Uterus (tissue), 4 donors: ENCODE measurements around the gene RNF17. TPM values are rescaled to one million over a fixed set of nuclear protein-coding genes. Genes with fewer than 3 reads are reported as not detected.

Experiments
- DNase-seq, 2 donors: peaks; one replicate each; pipeline ENCODE4 v3.0.0-alpha.2; 2019 to 2020
- H3K27ac ChIP-seq, 2 donors: fragments of 200-600 bp; sonication (generic); 1 replicate in 1 of 2; 2 replicates in 1 of 2; pipeline ENCODE4 v1.5.1; 2016 to 2018
- H3K27me3 ChIP-seq, 2 donors: fragments of 200-600 bp; sonication (generic); one replicate each; pipeline ENCODE4 v1.5.1; 2018 to 2019; ENCODE audit warnings: control low read depth in 1 of 2
- H3K36me3 ChIP-seq, 2 donors: fragments of 200-600 bp; sonication (generic); one replicate each; pipeline ENCODE4 v1.5.1; 2019; ENCODE audit warnings: control low read depth in 1 of 2
- H3K4me1 ChIP-seq, 2 donors: fragments of 200-600 bp; sonication (generic); one replicate each; pipeline ENCODE4 v1.5.1; 2018 to 2019; ENCODE audit warnings: control low read depth in 1 of 2
- H3K4me3 ChIP-seq, 2 donors: fragments of 200-600 bp; sonication (generic); 1 replicate in 1 of 2; 2 replicates in 1 of 2; pipeline ENCODE4 v1.5.1; 2018 to 2019; ENCODE audit warnings: mild to moderate bottlenecking in 1 of 2
- H3K9me3 ChIP-seq, 2 donors: fragments of 200-600 bp; sonication (generic); one replicate each; pipeline ENCODE4 v1.5.1; 2019; ENCODE audit warnings: control low read depth in 1 of 2
- POLR2A ChIP-seq, 2 donors: fragments of 450-650 bp; IDR thresholded peaks; one replicate each; pipeline ENCODE4 v1.6.1; 2016; ENCODE audit warnings: antibody characterized with exemption in 2 of 2, mild to moderate bottlenecking in 1 of 2, moderate library complexity in 1 of 2
- intact Hi-C: fragments of 100-400 bp; cut with DNase I; formaldehyde crosslinking; loops from one replicate; pipeline ENCODE4 v1.15.1; 2023; ENCODE audit warnings: low total_unique reads
- total RNA-seq, 4 donors: library from RNA; depleted of rRNA in 3 of 4; stranded (reverse); fragments of >200 nt in 3 of 4; gene quantifications; one replicate each; pipeline versions ENCODE4 v1.1.0 to v1.2.4, GENCODE V29; 2014 to 2023
- TF ChIP-seq, protein P1 (sequence below), 4 experiments: fragments of 200-600 bp in 2 of 4; fragments of 450-650 bp in 2 of 4; sonication (generic) in 2 of 4; IDR thresholded peaks; one replicate each; pipeline ENCODE4 v1.5.1; 2016 to 2019; ENCODE audit warnings: antibody characterized with exemption in 4 of 4, mild to moderate bottlenecking in 2 of 4, moderate library complexity in 1 of 4
- donor health status: DM: yes; HTN: yes; CAD: no.

RNF17 gene
- total RNA-seq, 4 donors from 2014 or later: 0.28 to 0.49 TPM; not detected in 2

GRCh38 chr13:24890256-24890655 is 126.3 kb downstream of the RNF17 start:
- intact Hi-C loops: no loop called here
- DNase-seq: no peak
- no peaks in the 10 kb centered on the region for H3K4me1 ChIP-seq
- H3K36me3 ChIP-seq: no peaks in the 10 kb centered on the region
- no peak for TF ChIP-seq POLR2A (IDR thresholded peaks at IDR 0.05)
- TF ChIP-seq, protein P1, sequence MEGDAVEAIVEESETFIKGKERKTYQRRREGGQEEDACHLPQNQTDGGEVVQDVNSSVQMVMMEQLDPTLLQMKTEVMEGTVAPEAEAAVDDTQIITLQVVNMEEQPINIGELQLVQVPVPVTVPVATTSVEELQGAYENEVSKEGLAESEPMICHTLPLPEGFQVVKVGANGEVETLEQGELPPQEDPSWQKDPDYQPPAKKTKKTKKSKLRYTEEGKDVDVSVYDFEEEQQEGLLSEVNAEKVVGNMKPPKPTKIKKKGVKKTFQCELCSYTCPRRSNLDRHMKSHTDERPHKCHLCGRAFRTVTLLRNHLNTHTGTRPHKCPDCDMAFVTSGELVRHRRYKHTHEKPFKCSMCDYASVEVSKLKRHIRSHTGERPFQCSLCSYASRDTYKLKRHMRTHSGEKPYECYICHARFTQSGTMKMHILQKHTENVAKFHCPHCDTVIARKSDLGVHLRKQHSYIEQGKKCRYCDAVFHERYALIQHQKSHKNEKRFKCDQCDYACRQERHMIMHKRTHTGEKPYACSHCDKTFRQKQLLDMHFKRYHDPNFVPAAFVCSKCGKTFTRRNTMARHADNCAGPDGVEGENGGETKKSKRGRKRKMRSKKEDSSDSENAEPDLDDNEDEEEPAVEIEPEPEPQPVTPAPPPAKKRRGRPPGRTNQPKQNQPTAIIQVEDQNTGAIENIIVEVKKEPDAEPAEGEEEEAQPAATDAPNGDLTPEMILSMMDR (IDR thresholded peaks at IDR 0.05): no peak
- H3K27ac ChIP-seq: no peak overlapping the region
- H3K4me3 ChIP-seq: no peak overlapping the region
- no peaks in the 10 kb centered on the region for H3K27me3 ChIP-seq
- H3K9me3 ChIP-seq: no peaks in the 10 kb centered on the region

GRCh38 chr13:24891476-24892108 is 127.6 kb downstream of the RNF17 start:
- Histone ChIP-seq H3K4me1 (no peaks in the 10 kb centered on the region), H3K27ac (no peak overlapping the region), H3K36me3 (no peaks in the 10 kb centered on the region), H3K4me3 (no peak overlapping the region), H3K9me3 (no peaks in the 10 kb centered on the region), H3K27me3 (no peaks in the 10 kb centered on the region)
- TF ChIP-seq POLR2A (IDR thresholded peaks at IDR 0.05): no peak
- TF ChIP-seq, protein P1 (IDR thresholded peaks at IDR 0.05): no peak
- DNase-seq: no peak
- intact Hi-C loops: no loop called here

- no peak overlapping the region for H3K27ac ChIP-seq
- no peak for TF ChIP-seq POLR2A (IDR thresholded peaks at IDR 0.05)
- TF ChIP-seq, protein P1 (IDR thresholded peaks at IDR 0.05): no peak
- H3K4me3 ChIP-seq: no peak overlapping the region
- H3K4me1 ChIP-seq: no peaks in the 10 kb centered on the region
- intact Hi-C loops: no loop called here
- DNase-seq: no peak
- no peaks in the 10 kb centered on the region for H3K9me3 ChIP-seq
- H3K36me3 ChIP-seq: no peaks in the 10 kb centered on the region
- H3K27me3 ChIP-seq: no peaks in the 10 kb centered on the region
These were observed 128.9 kb downstream of the RNF17 start for GRCh38 chr13:24892829-24893228.

DNA sequence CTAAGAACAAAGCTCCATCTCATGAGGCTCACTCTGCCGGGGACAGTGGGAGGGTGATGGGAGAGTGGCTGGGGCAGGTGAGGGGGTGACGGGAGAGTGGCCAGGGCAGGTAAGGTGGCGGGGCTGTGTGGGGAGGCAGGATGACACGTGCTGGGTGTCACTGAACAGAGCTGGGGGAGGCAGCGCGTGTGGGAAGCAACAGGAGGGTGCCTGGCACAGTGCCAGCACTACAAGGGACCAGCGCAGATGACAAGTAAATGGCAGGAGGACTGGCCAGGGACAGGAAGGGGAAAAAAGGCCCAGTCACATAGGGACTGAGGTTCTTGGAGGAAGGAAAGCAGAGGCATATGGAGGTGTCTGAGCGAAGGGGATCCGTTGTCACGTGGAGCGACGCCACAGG is 129.9 kb downstream of the RNF17 start:
- intact Hi-C loops: no loop called here
- Histone ChIP-seq H3K27me3 (no peaks in the 10 kb centered on the region), H3K27ac (no peak overlapping the region), H3K9me3 (no peaks in the 10 kb centered on the region), H3K4me1 (no peaks in the 10 kb centered on the region), H3K4me3 (no peak overlapping the region), H3K36me3 (no peaks in the 10 kb centered on the region)
- TF ChIP-seq, protein P1 (IDR thresholded peaks at IDR 0.05): no peak
- no peak for TF ChIP-seq POLR2A (IDR thresholded peaks at IDR 0.05)
- no peak for DNase-seq

DNA sequence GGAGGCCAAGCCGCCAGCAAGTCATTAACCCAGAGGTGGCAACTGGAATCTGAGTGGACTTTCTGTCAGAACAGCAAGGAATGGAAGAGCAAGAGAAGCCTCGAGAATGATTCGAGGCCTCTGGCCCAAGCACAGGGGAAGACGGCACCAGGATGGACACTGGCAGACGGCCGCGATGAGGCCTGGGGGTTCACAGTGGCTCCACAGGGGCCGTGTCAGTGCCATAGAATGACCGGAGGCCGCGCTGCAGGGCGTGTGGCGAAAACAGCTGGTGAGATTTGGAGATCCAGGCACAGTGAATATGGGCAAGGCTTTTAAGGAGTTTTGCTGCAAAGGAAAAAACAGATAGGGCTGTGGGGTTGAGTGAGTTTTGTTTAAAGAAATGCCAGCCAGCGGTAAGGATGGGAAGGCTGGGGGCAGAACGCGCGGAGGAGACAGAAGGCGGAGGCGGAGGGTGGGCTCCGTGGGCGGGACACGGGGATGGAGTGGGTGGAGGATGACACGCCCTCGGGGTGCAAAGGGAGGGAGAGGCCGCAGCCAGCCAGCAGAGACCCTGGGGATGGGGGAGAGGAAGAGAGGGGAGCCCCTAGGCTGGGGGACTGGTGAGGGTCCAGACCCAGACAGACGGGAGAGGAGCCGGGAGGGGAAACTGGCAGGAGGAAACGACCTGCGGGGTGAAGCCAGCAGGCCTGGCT is 130.5 kb downstream of the RNF17 start:
- H3K4me3 ChIP-seq: no peak overlapping the region
- no peaks in the 10 kb centered on the region for H3K27me3 ChIP-seq
- TF ChIP-seq, protein P1 (IDR thresholded peaks at IDR 0.05): no peak
- no peak for TF ChIP-seq POLR2A (IDR thresholded peaks at IDR 0.05)
- H3K9me3 ChIP-seq: no peaks in the 10 kb centered on the region
- no peak overlapping the region for H3K27ac ChIP-seq
- intact Hi-C loops: no loop called here
- no peaks in the 10 kb centered on the region for H3K4me1 ChIP-seq
- DNase-seq: no peak
- no peaks in the 10 kb centered on the region for H3K36me3 ChIP-seq
